ENCODE data around the gene LOXHD1.

Gene LOXHD1

DNA sequence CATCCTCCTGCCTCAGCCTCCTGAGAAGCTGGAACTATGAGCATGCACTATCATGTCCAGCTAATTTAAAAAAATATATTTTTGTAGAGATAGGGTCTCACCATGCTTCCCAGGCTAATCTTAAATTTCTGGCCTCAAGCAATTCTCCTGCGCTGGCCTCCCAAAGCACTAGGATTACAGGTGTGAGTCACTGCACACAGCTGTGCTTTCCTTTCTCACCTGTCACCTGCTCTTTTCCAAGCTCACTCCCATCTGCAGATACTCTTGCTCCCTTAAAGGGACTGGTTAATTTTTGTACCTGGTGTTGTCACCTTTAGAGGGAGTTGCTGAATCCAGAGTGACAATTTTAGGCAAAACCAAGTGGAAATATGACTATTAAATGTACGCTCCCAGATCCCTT is 178.2 kb downstream of the LOXHD1 start:
- DNase-seq (ENCODE audit: low read depth) = no peak

DNA sequence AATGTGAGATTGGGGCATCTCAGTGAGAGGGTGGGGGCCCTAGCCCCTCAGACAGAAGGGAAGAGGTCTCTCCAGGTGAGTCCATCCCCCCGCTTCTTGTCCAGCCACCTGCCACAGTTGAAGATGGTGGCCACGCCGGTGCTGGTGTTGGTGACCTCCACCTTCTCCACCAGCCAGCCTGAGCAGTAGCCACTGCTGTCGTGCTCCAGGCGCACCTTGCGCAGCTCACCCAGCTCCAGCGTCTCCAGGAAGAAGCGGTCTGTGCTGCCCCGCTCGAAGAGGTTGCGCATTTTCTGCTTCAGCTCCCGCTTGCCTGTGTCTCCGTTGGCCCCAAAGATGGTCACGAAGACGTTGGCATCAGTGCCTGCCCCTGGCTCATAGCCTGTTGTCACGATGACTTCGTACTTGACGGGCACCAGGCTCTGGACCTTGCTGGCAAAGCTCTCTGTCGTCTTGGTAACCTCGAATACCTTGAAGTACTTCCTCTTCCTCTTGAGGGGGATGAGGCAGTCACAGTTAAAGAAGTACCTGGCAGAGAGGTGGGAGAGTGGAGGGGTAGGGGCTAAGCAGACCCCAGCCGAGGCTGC is 179.5 kb downstream of the LOXHD1 start:
- DNase-seq (ENCODE audit: low read depth) = no peak

DNA sequence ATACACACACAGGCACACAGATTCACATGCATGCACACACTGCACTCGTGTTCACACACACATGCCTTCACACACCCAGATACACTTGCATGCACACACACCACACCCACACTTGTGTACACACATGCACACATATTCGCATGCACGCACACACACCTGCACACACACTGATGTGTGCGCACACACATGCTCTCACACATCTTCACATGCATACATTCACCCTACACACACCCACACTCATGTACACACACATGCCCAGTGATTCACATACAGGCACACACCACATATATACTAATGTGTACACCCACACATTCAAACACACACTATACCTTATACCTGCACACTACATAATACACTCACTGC is 181.6 kb downstream of the LOXHD1 start:
- no peak for DNase-seq (ENCODE audit: low read depth)

DNA sequence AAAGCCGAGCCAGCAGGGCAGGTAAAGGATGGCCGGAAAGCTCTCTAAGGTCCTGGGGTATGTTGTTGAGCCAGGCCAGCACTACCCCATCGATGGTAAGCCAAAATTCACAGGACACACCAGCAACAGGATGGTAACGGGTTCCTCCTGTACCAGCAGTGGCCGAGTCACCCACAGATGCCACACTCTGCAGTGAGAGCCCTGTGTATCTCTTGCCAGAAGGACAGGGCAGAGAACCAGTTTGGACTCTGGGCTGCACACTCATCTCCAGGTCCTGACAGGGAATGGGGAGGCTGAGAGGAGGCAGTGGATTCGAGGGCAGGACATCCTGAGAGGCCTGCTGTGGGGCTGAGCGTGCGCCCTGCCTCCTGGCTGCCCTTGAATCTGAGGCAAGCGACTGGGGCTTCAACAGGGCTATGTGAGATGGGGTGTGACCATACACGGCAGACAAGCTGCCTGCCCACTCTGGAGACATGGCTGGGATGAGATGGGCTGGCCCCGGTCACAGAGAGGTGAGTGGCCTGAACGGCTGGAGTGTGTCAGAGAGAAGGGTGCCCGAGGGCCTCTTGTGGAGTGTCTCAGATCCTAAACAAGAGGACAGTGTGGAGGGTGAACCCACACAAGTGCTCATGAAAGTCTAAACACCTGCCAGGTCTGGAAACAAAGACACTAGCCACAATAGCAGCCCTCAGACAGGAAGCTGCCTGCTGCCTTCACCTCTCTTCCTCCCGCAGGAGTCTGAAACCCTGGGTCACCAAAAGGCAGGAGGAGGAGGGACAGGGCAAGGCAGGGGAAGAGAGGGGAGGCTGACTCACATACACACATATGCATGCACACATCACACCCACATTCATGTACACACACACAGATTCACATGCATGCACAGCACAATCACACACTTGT is 182.3 kb downstream of the LOXHD1 start:
- no peak for DNase-seq (ENCODE audit: low read depth)

DNA sequence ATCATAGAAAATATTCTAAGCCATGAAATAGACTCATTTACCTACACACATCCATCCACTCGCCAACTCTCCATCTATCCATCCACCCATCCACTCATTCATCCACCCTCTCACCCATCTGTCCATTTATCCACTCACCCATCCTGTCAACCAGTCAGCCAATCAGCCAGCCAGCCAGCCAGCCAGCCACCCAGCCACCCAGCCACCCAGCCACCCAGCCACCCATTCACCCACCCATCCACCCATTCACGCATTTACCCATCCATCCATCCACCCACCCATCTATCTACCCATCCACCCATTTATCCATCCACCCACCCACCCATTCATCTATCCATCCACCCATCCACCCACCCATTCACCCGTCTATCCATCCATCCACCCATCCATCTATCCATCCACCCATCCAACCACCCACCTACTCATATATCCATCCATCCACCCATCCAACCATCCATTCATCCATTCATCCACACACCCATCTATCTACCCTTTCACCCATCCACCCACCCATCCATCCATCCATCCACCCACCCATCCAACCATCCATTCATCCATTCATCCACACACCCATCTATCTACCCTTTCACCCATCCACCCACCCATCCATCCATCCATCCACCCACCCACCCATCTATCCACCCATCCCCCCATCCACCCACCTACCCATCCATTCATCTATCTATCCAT is 185.1 kb downstream of the LOXHD1 start:
- no peak for DNase-seq (ENCODE audit: low read depth)

DNA sequence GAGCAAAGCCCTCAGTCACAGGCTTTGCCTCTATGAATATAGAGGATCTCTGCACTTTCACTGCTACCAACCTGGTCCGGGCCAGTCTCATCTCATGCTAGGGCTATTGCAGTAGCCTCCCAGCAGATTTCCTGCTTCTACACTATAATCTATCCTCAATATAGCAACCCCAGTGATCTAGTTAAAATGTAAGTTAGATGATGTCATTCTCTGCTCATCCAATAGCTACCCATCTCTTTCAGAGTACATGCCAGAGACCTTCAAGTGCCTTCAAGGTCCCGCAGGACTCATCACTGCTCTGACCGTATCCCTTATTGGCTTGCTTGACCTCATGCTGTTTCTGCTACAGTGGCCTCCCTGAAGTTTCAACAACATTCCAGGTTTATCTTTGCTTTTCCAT is 186.3 kb downstream of the LOXHD1 start:
- DNase-seq (ENCODE audit: low read depth) = no peak

DNA sequence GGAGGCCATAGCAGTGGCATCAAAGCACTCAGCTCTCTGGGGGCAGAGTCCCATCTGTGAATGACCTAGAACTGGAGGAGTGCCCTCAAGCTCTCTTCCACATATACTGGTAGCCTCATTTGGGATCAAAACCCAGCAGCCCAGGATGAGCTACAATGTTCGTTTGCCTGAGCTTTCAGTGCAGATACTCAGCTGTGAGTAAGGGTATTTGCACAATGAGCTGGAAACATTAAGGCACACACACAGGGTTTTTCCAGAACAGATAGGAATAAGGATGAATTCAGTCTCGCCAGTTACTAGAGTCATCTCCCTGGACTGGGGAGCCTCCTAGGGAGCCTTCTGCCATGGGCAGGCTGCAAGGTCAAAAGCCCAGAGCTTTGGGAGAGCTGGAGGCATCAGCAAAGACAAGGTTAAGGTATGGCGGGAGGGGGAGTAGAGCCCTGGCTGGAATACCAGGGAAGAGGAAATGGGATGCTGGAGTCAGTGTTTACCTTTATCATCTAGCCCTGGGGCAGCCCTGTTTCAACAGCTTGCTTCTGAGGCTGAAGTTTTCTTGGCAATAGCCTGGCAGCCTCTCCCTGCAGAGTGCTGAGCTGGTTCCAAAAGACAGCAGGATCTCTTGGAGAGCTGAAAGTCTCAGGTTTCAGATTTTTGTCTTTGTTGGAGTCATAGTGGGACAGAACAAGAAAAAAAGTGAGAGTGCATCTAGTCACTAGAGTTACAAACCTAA is 187.7 kb downstream of the LOXHD1 start:
- no peak for DNase-seq (ENCODE audit: low read depth)

DNA sequence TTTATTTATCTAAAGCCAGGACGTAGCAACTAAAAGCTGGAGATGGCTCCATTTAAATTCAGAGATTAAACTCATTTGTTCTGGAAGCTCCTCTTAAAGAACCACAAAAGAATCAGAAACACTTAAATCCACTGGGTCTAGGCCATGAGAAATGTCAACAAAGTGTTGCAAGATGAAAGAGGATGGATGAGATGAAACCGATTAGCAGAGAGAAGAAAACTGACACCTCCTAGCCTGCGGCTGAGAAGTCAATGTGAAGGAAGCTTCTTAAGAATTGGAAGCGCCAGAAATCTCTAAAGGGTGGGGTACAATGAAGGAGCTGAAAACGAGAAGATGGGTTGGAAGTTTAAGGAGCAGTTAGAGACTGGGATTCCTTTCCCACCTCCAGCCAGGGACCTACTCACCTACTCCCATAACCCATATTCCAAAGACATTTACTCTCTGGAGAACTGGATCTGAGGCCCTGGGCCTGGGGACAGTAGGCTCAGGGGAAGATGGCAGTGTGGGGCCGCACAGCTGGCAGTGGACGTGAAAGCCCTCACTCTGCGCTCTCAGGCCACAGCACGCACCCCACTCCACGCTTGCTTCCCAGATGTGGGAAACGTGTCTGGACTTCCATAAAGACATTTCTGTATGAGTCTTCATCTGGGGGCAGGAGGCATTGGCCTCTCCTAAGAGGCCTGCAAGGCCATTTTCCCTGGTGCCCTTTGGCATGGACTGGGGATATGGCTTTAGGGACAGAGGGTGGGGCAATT is 188.4 kb downstream of the LOXHD1 start:
- DNase-seq (ENCODE audit: low read depth) = no peak

DNA sequence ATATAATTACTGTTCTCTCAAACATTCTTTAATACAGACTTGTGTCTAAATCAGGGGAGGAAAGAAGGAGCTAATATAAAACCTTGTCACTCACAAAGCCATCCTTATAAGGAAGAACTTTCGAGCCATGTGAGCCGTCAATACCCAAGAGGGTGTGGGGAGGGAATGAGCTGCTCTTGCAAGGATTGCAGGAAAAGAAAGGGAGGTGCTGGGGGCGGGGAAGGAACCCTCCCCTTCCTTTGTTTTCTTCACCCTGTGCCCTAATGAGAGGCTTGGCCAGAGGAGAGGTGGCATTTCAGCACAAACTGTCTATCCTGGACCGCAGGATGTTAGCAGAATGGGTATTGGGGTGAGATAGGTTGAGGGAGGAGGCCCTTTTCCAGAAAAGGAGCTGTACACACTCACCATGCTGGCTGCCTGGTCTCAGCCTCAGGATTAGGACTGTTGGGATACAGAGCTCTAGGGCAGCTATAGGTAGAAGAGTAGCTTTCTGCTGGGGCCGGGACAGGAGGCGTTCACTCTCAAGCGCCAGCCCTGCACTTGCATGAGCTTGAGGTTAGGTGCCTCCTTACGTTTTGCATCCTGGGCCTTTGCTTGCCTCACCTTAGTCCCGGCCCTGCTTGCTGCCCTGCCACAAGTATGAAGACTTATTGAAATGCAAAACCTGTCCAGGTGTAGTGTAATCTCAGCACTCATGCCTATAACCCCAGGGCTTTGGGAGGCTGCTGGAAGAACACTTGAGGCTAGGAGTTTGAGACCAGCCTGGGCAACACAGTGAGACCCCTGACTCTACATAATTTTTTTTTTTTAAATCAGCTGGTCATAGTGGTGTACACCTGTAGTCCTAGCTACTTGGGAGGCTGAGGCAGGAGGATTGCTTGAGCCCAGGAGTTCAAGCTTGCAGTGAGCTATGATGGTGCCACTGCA is 190.5 kb downstream of the LOXHD1 start:
- no peak for DNase-seq (ENCODE audit: low read depth)

DNA sequence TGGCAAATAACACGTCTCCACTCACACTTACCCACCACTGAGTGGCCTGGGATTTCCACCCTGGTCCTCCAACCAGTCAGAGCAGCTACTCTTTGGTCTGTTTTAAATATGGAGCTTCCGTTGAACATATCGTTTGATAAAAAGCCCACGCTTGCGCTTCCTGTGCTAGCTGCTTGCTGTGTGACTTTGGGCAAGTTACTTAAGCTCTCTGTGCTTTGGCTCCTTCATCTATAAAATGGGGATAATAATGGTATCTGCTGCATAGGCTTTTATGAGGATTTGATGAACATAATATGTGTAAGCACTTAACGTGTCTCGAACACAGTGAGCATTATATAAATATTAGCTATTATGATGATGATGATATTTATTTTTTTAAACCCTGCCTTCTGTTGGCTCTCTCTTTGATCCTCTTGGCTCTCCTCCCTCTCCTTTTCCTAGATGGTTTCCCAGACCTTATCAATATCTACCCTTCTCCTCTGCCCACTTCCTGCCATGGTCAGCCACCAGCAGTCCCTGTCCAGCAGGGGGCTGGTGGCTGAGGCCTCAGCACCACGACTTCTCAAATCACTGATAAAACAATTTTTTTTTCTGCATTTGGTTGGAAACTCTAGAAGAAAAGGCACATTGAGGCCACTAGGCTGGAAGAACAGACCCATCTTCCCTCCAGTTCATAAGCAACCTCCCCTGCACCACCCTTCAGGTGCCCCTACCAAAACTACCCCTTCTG is 191.9 kb downstream of the LOXHD1 start:
- no peak for DNase-seq (ENCODE audit: low read depth)

DNA sequence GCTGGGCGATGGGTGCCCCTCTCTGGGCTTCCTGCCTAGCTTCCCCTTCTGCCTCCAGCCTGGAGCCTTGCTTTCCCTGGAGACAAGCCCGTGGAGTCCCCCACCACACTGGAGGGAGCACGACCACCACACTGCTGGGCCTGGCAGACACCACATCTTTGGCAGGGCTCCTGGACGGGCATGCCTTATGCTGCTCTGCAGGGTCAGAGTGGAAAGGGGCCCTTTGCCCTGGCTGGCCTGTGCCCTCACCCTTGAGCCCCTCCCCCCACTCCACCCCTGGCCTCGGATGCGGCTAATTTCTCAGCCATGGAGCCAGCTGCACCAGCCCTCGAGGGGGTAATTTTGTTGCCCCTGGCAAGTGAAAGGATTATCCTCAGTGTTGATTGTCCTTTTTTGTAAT is 194.5 kb downstream of the LOXHD1 start:
- no peak for DNase-seq (ENCODE audit: low read depth)

DNA sequence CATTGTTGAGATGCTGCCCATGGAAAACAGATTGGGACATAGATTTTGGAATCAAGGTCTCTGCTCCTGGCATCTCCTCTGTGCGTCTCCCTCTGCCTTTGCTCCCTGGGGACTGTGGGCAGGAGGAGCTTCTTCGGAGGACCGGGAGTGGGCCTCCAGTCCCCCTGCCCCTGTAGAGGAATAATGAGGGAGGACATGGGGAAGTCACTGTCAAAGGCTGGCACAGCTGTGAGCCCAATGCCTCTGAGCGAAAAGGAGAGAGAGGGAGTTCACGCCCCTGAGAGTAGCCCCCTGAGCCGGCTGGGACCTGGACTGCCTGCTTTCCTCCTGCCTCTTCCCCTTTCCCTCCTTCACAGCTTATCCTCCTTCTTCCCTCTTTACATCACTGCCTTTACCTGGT is 195.0 kb downstream of the LOXHD1 start:
- no peak for DNase-seq (ENCODE audit: low read depth)

DNA sequence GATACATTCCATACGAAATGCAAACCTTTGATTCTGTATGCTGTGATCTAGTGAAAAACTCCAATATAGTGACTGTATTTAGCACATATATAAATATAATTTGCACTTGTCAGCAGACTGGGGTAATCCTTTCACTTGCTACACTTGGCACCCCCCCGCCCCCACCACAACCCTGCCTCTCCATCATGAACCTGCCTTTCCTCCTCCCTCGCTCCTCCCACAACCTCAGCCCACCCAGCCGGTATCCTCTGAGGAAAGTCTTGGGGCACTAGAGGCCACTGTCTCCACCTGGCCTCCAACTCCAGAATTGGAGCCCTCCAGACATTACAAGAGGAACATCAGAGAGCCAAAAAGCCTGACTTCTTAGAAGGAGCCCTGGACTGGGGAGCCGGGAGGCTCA is 196.3 kb downstream of the LOXHD1 start:
- DNase-seq (ENCODE audit: low read depth) = no peak

DNA sequence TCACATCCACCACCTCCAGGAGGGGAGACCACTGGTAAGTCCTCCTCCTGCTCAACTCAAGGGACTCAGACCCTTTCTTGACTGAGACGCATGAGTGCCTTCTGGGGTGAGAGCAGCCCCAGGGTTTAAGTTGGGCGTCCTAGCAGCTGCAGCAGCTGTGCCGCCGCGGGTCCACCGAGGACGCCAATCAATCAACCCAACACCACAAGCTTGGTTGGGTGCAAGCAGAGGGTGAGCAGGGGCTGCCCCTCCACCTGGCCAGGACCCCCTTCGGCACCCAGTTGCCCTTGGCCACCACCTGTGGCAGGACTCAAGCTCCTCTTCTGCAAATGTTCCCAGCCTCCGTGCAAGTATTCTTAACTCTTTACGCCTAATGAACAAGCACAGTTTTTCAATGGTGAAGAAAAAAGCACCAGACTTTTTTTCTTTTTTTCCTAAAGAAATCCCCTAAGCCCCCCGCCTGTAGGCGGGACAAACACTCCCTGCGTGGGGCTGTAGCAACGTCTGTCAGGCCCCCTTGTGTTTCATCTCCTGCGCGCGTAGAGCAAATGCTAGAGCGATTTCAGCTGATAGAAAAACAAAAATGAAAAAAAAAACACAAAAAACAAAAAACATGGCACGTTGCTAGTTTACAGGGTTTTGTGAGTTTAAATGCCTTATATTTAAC is 197.1 kb downstream of the LOXHD1 start:
- DNase-seq (ENCODE audit: low read depth) = no peak

DNA sequence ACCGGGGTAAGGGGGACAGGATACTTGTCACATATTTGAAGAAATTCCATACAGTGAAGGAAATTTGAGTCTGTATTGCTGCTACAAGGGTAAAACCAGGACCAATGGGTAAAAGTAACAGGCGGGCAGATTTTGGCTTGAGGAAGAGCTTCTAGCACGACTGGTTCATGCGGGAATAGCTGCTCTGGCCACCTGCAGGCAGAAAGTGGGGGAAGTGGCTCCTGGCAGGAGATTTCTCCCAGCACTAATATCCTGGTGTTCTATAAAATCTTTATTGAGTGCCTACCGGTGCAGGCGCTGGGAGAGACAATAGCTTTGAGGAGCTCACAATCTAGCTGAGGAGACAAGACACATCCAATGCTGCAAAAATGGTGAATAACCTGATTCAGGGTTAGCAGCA is 198.5 kb downstream of the LOXHD1 start:
- DNase-seq (ENCODE audit: low read depth) = no peak

DNA sequence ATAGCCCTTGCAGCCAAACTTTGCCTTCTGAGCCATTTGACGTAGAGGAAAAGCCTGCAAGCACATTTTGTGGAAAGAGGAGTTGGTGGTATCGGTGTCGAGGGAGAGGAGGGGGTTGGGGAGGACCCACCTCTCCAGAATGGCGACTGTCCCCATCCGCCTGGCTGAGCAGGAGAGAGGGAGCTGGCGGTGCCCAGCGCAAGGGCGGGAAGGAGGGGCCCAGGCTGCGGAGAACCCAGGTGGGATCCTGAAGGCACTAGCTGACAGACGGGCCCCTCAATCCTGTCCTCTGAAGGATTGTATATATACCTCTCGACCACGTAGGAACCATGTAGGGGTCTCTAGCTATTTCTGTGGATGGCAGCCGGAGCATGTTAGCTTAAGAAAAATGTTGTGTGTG is 200.3 kb downstream of the LOXHD1 start:
- no peak for DNase-seq (ENCODE audit: low read depth)

DNA sequence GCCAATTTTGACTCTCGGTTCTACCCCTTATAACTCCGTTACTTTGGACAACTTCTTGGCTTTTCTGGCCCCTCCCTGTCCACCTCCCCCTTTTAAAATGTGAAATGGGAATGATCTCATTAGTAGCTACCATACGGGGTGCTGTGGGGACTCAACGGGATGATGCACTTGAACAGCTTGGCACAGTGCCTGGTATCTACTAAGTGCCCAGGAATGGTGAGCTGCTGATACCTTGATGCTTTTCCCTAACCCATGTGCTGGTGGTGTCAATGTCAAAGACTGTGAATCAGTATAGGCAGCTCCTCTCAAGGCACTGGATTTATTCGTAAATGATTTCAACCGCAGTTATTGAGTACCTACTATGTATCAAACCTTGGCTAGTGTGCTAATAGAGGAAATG is 204.2 kb downstream of the LOXHD1 start:
- no peak for DNase-seq (ENCODE audit: low read depth)

DNA sequence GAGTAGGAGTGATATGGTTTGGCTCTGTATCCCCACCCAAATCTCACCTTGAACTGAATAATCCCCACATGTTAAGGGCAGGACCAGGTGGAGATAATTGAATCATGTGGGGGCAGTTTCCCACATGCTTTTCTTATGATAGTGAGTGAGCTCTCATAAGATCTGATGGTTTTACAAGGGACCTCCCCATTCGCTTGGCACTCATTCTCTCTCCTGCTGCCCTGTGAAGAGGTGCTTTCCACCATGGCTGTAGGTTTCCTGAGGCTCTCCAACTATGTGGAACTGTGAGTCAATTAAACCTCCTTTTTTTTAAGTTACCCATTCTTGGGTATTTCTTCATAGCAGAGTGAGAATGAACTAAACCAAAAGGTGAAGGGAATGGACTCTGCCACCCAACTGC is 207.5 kb downstream of the LOXHD1 start:
- DNase-seq (ENCODE audit: low read depth) = no peak

DNA sequence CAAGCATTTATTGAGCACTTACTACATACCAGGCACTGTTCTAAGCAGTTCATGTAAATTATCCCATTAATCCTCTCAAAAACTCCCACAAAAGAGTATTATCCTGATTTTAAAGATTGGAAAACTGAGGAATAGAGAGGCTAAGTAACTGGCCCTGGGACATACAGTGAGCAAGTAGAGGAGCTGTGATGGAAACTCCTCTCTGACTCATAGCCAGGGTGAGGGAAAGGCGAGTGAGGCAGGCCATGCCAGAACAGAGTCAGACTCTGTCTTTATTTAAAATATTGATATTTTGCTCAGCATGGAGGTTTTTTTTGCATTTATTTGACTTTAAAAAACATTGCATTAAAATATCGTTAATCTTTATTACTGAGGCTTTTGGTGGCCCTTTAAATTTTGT is 208.0 kb downstream of the LOXHD1 start:
- no peak for DNase-seq (ENCODE audit: low read depth)

DNA sequence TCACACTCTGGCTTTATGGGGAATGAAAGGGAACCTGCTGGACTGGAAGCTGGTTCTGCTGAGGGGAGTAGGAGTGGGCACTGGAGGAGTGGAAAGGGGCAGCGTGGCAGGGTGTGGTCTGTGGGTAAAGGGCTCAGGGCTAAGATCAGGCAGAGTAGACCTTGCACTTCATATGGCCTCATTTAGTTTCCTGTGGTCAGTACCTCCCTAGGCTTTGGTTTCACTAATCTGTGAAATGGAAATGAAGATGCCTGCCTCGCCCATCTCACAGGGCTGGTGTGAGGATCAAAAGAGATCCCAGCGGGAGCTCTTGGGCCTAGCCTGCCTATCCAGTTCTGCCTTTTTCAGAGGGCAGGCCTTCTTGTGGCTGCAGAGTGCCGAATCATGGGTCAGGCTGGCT is 208.7 kb downstream of the LOXHD1 start:
- no peak for DNase-seq (ENCODE audit: low read depth)
